ENCODE data around the gene RALGAPA2.

Gene RALGAPA2

GRCh38 chr20:20536240-20536933 lies 176.1 kb downstream of the RALGAPA2 start:
- DNase-seq (ENCODE audit: low spot score): no peak

DNA sequence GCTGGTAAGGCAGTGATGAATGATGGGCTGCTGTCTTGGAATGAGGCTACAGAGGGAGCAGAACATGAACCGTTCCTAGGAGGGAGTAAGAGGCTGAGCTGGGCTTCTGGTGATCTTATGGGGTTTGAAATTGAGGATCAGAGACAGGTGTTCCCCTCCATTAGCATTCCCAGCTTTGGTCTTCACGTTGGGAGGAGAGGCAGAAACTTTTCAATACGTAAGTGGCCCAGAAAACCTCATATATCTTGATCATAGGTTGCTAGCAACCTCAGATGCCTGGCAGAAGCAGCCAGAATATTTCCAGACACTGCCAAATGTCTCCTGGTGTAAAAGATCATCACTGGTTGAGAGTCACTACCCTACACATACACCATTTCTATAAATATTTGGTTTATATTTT lies 177.4 kb downstream of the RALGAPA2 start:
- DNase-seq (ENCODE audit: low spot score): no peak

DNA sequence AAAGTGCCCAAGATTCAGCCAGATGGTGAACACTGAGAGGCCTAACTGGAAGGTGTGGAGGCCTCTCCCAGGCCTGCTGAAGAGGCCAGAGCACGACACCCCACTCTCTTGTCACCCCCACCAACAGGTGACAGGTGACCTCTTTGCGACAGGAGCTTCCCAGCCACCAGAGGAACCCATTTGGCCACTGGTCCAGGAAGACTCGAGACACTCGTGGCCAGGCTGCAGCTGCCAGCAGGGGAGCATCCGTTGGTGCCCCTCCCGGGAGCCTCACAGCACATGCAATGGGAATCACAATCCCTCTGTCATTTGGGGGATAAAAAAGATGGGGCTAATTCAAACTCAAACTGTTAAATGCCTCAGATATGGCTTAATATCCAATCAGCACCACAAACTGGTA lies 181.2 kb downstream of the RALGAPA2 start:
- DNase-seq (ENCODE audit: low spot score): no peak

GRCh38 chr20:20530428-20531151 lies 181.9 kb downstream of the RALGAPA2 start:
- peak; percentile 52 for DNase-seq (ENCODE audit: low spot score)

- no peak for DNase-seq (ENCODE audit: low spot score)
Observed at GRCh38 chr20:20529597-20529996, 182.8 kb downstream of the RALGAPA2 start.

GRCh38 chr20:20528861-20529260 lies 183.6 kb downstream of the RALGAPA2 start:
- no peak for DNase-seq (ENCODE audit: low spot score)

- DNase-seq (ENCODE audit: low spot score): peak; percentile 46
Observed at GRCh38 chr20:20527661-20528060, 184.8 kb downstream of the RALGAPA2 start.

DNA sequence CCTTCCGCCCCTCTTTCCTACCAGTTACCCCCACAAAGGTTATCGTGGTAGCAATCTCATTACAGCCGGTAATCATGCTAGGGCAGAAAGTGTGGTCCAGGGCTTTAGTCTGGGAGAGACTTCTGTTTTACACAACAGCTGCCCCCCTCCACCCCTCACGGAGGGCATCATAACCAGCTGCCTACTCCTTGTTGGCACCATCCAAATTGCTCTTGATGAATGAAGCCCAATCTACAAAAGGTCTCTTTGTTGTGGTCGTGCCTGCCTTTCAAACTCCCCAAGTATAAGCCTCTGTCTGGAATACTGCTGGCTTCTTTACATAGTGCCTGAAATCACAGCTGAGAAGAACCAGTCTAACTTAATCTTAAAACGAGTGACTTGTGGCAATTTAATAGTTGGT lies 186.7 kb downstream of the RALGAPA2 start:
- peak; percentile 84 for DNase-seq (ENCODE audit: low spot score)

GRCh38 chr20:20525214-20525613 lies 187.2 kb downstream of the RALGAPA2 start:
- no peak for DNase-seq (ENCODE audit: low spot score)

- no peak for DNase-seq (ENCODE audit: low spot score)
Observed at GRCh38 chr20:20524756-20525155, 187.7 kb downstream of the RALGAPA2 start.

GRCh38 chr20:20521736-20522135 lies 190.7 kb downstream of the RALGAPA2 start:
- no peak for DNase-seq (ENCODE audit: low spot score)

DNA sequence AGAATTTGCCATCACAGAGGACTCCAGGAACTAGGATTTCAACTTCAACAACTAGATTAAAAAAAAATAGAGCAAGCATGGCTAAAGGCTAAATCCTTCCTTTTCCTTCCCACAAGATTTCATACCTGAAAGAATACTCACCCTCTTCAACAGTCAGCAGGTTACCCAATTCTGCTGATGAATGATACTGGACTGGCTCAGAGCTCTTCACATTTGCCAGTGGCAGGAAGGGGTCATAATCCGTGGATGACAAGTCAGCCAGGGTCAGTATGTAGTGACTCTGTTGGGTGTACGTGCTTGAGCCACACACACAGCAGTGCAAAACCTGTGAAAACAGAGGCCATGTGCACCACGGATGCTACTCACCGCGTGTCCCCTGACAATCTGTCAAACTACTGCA lies 191.7 kb downstream of the RALGAPA2 start:
- no peak for DNase-seq (ENCODE audit: low spot score)

DNA sequence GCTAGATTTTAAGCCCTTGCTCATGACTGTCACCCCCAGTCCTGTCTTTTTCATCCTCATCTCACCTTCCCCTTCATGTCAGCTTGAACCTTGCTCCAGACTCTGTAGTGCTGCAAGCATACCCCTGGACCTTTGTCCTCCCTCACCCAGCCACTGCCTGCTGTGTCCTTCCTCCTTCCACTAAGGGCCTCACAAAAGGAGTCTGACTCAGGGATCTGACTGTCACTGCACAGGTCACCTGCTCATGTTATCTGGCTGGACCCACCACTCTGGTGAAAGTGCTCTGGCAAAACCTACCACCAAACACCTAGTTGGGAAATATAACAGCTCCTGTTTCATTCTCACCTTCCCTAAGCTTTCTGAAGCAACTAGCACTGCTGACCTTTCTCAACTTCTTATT lies 193.2 kb downstream of the RALGAPA2 start:
- no peak for DNase-seq (ENCODE audit: low spot score)

DNA sequence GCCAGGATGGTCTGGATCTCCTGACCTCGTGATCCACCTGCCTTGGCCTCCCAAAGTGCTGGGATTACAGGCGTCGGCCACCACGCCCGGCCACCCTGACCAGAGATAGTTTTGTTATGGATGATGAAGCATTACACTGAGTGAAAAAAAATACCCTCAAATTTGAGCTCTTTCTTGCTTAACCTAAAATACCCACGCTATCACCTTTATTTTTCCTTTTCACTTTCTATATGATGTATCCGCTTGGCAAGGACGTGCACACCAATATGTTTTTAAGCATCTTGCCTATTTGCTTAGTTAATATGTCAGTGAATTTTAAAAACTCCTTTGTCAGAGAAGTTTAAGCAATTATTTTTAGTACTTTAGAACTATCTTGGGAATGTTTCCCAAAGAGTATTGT lies 194.2 kb downstream of the RALGAPA2 start:
- DNase-seq (ENCODE audit: low spot score): no peak

DNA sequence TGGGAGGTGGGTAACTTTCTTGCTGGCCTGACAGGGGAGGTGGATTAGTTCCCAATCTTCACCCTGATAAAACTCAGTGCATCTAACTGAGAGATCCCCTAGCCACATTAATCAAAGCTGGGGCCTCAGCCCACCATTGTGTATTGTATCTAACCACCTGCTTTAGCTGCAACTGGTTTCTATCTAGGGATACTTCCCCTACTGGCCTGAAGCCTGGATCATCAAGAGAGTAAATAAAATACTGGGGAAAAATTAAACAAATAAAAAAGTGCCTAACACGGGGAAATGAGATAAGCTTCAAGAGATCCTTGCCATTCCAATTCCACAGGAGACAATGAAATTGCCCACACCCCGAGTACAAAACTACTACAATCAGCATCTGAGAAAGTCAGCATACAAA lies 195.1 kb downstream of the RALGAPA2 start:
- DNase-seq (ENCODE audit: low spot score): no peak

DNA sequence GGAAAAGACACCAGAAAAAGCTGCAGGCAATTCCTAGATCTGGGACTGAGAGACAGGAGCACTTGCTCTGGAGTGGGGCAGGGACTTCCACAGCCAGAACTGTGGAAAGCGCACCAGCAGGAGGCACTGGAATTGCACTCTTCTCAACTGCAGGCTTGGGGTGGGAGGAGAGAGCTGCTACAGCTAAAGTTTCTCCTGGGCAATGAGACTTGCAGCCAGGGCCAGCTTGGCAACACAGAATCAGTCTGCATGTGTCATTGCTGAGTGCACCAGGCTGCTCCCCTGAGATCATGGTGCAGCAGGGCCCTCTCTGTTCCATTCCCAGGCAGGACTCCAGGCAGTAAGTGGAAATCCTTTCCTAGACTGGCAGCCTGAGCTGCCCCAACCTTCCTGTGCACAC lies 198.7 kb downstream of the RALGAPA2 start:
- DNase-seq (ENCODE audit: low spot score): no peak

DNA sequence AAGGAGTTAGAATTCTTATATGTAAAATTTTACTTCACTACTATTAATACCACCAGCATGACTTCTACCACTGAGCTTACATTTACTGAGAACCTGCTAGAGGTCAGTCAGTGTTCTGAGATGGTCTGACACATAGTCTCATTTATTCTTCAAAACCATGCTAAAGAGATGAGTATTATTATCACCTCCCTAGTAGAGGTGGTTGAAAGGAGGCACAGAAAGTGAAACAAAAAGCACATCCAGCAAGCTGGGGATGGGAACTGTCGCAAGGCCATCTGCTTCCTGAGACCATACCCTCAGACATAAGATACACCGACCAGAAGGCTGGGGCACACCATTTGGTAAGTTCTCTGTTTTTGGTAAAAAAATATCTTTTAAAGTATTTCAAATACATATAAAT lies 206.9 kb downstream of the RALGAPA2 start:
- no peak for DNase-seq (ENCODE audit: low spot score)

DNA sequence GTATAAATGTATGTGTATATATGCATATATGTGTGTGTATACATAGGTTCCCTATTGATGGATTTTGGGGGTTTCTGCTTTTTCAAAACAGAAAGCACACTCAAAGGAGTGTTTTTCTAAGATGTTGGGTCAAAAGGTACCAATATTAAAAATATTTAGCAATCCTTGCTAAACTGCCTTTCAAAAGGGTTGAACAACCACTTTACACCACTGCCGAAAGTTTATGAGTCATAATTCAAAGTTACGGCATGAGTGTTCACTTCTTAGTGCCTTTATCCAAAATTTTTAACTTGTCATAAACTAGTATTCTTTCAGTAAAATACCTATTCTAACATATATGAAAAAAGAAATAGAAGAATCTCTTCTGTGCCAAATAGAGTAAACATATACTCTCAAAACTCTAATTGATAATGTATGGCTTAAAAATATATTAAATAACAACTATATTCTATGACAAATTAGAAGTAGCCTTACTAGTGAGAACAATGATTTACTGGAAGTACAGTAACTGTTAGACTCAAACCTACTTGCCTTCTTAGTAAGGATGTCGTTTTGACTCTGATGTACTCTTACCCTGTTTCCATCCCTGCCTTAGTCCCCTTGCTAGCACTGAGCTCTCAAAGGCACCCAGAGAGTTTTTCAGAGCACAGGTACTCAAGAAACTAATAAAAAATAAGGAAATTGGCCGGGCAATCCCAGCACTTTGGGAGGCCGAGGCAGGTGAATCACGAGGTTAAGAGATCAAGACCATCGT lies 208.5 kb downstream of the RALGAPA2 start:
- DNase-seq (ENCODE audit: low spot score): no peak

DNA sequence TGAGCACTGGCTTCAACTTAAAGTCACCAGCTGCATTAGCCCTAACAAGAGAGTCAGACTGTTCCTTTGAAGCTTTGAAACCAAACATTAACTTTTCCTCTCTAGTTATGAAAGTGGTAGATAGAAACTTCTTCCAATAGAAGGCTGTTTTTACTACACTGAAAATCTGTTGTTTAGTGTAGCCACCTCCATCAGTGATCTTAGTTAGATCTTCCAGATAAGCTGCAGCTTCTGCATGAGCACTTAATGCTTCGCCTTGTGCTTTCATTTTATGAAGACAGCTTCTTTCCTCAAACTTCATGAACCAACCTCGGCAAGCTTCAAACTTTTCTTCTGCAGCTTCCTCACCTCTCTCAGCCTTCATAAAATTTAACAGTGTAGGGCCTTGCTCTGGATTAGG lies 211.3 kb downstream of the RALGAPA2 start:
- DNase-seq (ENCODE audit: low spot score): no peak

DNA sequence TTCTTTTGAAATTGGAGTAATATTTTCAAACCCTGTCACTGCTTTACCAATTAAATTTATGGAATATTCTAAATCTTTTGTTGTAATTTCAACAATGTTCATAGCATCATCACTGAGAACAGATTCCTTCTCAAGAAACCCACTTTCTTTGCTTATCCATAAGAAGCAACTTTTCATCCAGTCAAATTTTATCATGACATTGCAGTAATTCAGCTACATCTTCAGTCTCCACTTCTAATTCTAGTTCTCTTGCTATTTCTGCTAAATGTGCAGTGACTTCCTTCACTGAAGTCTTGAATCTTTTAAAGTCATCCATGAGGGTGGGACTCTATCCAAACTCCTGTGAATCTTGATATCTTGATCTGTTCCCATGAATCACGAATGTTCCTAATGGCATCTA lies 212.1 kb downstream of the RALGAPA2 start:
- no peak for DNase-seq (ENCODE audit: low spot score)

DNA sequence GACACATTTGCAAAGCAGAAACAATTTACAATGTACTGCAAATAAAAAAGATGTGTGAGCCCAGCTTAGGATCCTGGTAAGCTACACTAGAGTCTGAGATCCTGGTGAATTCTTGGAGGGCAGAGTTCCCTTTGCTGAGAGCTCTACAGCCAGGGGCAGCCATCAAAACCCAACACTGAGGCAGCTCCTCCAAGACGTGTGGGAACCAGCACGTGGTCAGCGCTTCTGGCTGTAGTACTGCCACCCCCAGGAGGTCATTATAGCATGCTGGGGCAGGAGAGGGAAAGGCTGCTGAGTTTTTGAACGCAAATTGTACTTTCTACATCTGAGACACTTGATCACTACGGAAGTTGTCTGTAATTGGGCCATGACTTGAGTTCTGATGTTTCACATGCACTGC lies 213.0 kb downstream of the RALGAPA2 start:
- DNase-seq (ENCODE audit: low spot score): no peak

GRCh38 chr20:20498076-20498861 lies 214.2 kb downstream of the RALGAPA2 start:
- DNase-seq (ENCODE audit: low spot score): peak; percentile 74

Measured in putamen (tissue), 1 donor.